Spinal cord (tissue), 10 donors: ENCODE results near the gene CTPS1. TPM values are rescaled to one million over a fixed set of nuclear protein-coding genes. Genes with fewer than 3 reads are reported as not detected.
A peak's percentile ranks its signal among the peaks of the same experiment; 100 is the strongest.

Experiments
- DNase-seq, 6 donors: peaks; one replicate each; pipeline versions ENCODE4 v3.0.0 to v3.0.0-alpha.2; 2013 to 2015; ENCODE audit warnings: low spot score in 6 of 6, low read depth in 4 of 6
- H3K27ac ChIP-seq: one replicate; pipeline ENCODE4 v1.5.1; 2013; ENCODE audit warnings: low read depth, low read length, control low read depth
- H3K27me3 ChIP-seq: one replicate; pipeline ENCODE4 v1.6.1; 2013; ENCODE audit warnings: low read length; ENCODE audit not compliant: control insufficient read depth, insufficient read depth
- H3K36me3 ChIP-seq: one replicate; pipeline ENCODE4 v1.6.1; 2013; ENCODE audit warnings: low read length; ENCODE audit not compliant: control insufficient read depth, insufficient read depth
- H3K4me1 ChIP-seq: one replicate; pipeline ENCODE4 v1.6.1; 2013; ENCODE audit warnings: low read length; ENCODE audit not compliant: control insufficient read depth, insufficient read depth
- H3K4me3 ChIP-seq: one replicate; pipeline ENCODE4 v1.5.1; 2013; ENCODE audit warnings: low read depth, low read length, control low read depth
- H3K9me3 ChIP-seq: one replicate; pipeline ENCODE4 v1.6.1; 2013; ENCODE audit warnings: low read length; ENCODE audit not compliant: control insufficient read depth, insufficient read depth
- WGBS: methylation state at CpG from one replicate; pipeline ENCODE4 v1.1.5; 2013; ENCODE audit warnings: missing lambda C conversion rate; ENCODE audit not compliant: insufficient coverage; 5-methylcytosine and 5-hydroxymethylcytosine counted together
- polyA plus RNA-seq, 2 donors: library from polyadenylated mRNA; unstranded; fragments of 120-200 nt; gene quantifications; one replicate each; pipeline ENCODE4 v1.2.1, GENCODE V29; 2013; ENCODE audit not compliant: insufficient read length in 2 of 2
- total RNA-seq, 2 donors: library from RNA; depleted of rRNA in 1 of 2; stranded (reverse); fragments of 120-200 nt in 1 of 2; fragments of >200 nt in 1 of 2; gene quantifications; one replicate each; pipeline versions ENCODE4 v1.2.3 to v1.2.4, GENCODE V29; 2013 to 2014
- donor health status: healthy.

Gene CTPS1
- total and polyA plus RNA-seq, 4 donors: 20.5 to 34.8 (median 26.9) TPM

DNA sequence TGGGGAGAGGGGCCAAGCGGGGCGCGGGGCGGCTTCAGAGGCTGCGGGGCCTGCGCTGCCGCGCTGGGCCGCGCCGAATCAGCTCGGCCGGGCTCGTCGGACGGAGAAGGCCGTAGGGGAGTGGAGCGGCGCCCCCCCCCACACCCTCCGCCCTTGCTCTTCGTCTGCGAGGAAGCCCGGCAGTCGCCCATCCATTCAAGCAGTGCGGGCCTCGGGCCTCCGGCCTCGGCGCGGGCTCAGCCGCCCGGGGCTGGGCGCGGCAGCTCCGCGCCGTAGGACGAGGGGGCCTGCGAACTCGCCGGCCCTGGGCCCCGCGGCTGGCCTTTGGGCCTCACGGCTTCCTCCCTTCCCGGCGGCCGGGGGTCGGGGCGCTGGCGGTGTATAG, 564 bp downstream of the CTPS1 start:
- H3K4me1 ChIP-seq: peaks cover 17% of the 10 kb centered on the region

GRCh38 chr1:40980453-40981121, 1.1 kb downstream of the CTPS1 start:
- H3K27ac ChIP-seq: no peak overlapping the region
- H3K9me3 ChIP-seq: no peaks in the 10 kb centered on the region
- H3K27me3 ChIP-seq: no peaks in the 10 kb centered on the region
- peak in 1 of 6 donors; percentile 63 for DNase-seq
- H3K36me3 ChIP-seq: peaks cover 3% of the 10 kb centered on the region
- H3K4me3 ChIP-seq: peak overlapping the region; percentile 52
- peaks cover 17% of the 10 kb centered on the region for H3K4me1 ChIP-seq
- WGBS: 13% methylated on average over 26 of the region's 27 CpGs

More for the DNA sequence above, 564 bp downstream of the CTPS1 start:
- Histone ChIP-seq H3K4me3 (peak overlapping the region; percentile 52), H3K36me3 (peaks cover 3% of the 10 kb centered on the region), H3K27ac (no peak overlapping the region), H3K9me3 (no peaks in the 10 kb centered on the region), H3K27me3 (no peaks in the 10 kb centered on the region)
- no peak for DNase-seq
- 0% methylated on average over 50 of the region's 50 CpGs for WGBS

- H3K4me3 ChIP-seq: no peak overlapping the region
- peaks cover 17% of the 10 kb centered on the region for H3K4me1 ChIP-seq
- 70% methylated on average over 8 of the region's 14 CpGs for WGBS
- peak overlapping the region; percentile 38 for H3K27ac ChIP-seq
- H3K9me3 ChIP-seq: no peaks in the 10 kb centered on the region
- H3K36me3 ChIP-seq: peaks cover 7% of the 10 kb centered on the region
- peak in 1 of 6 donors; percentile 34 for DNase-seq
- H3K27me3 ChIP-seq: no peaks in the 10 kb centered on the region
Measured at GRCh38 chr1:40981691-40982448, 2.4 kb downstream of the CTPS1 start.

GRCh38 chr1:40982721-40983120, 3.2 kb downstream of the CTPS1 start:
- Histone ChIP-seq H3K27ac (no peak overlapping the region), H3K27me3 (no peaks in the 10 kb centered on the region), H3K9me3 (no peaks in the 10 kb centered on the region), H3K4me3 (no peak overlapping the region), H3K4me1 (peaks cover 17% of the 10 kb centered on the region), H3K36me3 (peaks cover 11% of the 10 kb centered on the region)
- DNase-seq: no peak
- no CpG with 5 or more reads among the region's 1 CpG for WGBS

DNA sequence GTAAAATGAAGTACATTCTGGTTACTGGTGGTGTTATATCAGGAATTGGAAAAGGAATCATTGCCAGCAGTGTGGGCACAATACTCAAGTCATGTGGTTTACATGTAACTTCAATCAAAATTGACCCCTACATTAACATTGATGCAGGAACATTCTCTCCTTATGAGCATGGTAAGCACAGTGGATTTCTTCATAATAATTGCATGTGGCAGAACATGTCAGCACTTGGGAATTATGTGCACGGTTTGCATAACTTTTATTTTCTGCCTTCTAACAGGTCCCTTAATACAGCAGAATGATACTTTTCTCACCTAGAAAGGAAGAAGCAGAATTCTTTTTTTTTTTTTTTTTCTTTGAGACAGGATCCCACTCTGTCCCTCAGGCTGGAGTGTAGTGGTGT, 3.8 kb downstream of the CTPS1 start:
- no peaks in the 10 kb centered on the region for H3K27me3 ChIP-seq
- no peak for DNase-seq
- H3K9me3 ChIP-seq: no peaks in the 10 kb centered on the region
- H3K36me3 ChIP-seq: peaks cover 15% of the 10 kb centered on the region
- no CpG with 5 or more reads among the region's 1 CpG for WGBS
- no peak overlapping the region for H3K27ac ChIP-seq
- peaks cover 17% of the 10 kb centered on the region for H3K4me1 ChIP-seq
- H3K4me3 ChIP-seq: no peak overlapping the region

GRCh38 chr1:40984066-40984465, 4.6 kb downstream of the CTPS1 start:
- H3K27me3 ChIP-seq: no peaks in the 10 kb centered on the region
- no CpG with 5 or more reads among the region's 2 CpGs for WGBS
- H3K36me3 ChIP-seq: peaks cover 18% of the 10 kb centered on the region
- H3K4me3 ChIP-seq: no peak overlapping the region
- no peaks in the 10 kb centered on the region for H3K9me3 ChIP-seq
- DNase-seq: no peak
- H3K4me1 ChIP-seq: peaks cover 13% of the 10 kb centered on the region
- H3K27ac ChIP-seq: no peak overlapping the region

GRCh38 chr1:40984531-40984930, 5.0 kb downstream of the CTPS1 start:
- Histone ChIP-seq H3K27ac (no peak overlapping the region), H3K9me3 (no peaks in the 10 kb centered on the region), H3K4me3 (no peak overlapping the region), H3K27me3 (no peaks in the 10 kb centered on the region), H3K36me3 (peaks cover 20% of the 10 kb centered on the region), H3K4me1 (peaks cover 10% of the 10 kb centered on the region)
- DNase-seq: no peak
- WGBS: 100% methylated on average over 2 of the region's 4 CpGs

DNA sequence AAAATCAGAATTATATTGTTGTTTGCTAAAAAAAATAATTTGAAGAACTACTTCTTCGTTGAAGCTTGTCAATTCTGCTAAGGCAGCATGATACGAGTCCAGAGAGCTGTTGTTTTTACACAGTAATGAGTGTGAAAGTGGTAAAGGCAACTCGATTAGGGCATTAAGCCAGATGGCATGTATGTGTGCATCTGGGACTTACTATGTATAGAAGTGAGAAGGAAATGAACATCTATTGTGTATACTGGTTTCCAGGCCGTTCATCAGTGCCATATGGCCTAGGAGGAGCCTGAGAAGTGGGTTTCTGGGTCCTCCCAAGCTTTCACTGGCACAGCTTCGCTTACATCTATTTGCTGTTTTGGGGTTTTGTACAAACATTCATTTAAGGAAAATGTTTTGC, 5.7 kb downstream of the CTPS1 start:
- Histone ChIP-seq H3K9me3 (no peaks in the 10 kb centered on the region), H3K36me3 (peaks cover 20% of the 10 kb centered on the region), H3K27me3 (no peaks in the 10 kb centered on the region), H3K4me1 (peaks cover 10% of the 10 kb centered on the region), H3K4me3 (no peak overlapping the region), H3K27ac (no peak overlapping the region)
- WGBS: 70% methylated on average over 5 of the region's 5 CpGs
- peak in 2 of 6 donors; percentile 54 to 66 for DNase-seq

- Histone ChIP-seq H3K27ac (no peak overlapping the region), H3K4me3 (no peak overlapping the region), H3K4me1 (peaks cover 3% of the 10 kb centered on the region), H3K27me3 (no peaks in the 10 kb centered on the region), H3K9me3 (no peaks in the 10 kb centered on the region), H3K36me3 (peaks cover 21% of the 10 kb centered on the region)
- 88% methylated on average over 3 of the region's 3 CpGs for WGBS
- DNase-seq: no peak
Measured at GRCh38 chr1:40985875-40986274, 6.4 kb downstream of the CTPS1 start.

GRCh38 chr1:40986328-40986783, 6.9 kb downstream of the CTPS1 start:
- Histone ChIP-seq H3K27ac (no peak overlapping the region), H3K4me3 (no peak overlapping the region), H3K36me3 (peaks cover 24% of the 10 kb centered on the region), H3K27me3 (no peaks in the 10 kb centered on the region), H3K9me3 (no peaks in the 10 kb centered on the region), H3K4me1 (peaks cover 2% of the 10 kb centered on the region)
- DNase-seq: no peak
- 83% methylated on average over 8 of the region's 10 CpGs for WGBS
